A204.1 (cell line): ENCODE measurements around the gene MRPS10.
"Not testable (repeated sequence)": the region's sequence is repeated elsewhere in the genome, so short reads cannot be mapped to it uniquely, and the experiment has no call there.

Source experiments
- FAIRE-seq: peaks from 2 replicates; lab custom pipeline; 2012; peaks lifted over from hg19 to GRCh38; lab: Jason Lieb, UNC

MRPS10 gene

GRCh38 chr6:42207559-42207958, 10.1 kb downstream of the MRPS10 start:
- FAIRE-seq = not testable (repeated sequence)

GRCh38 chr6:42204768-42205282, 12.8 kb downstream of the MRPS10 start:
- no peak for FAIRE-seq

- FAIRE-seq = no peak
Observed at GRCh38 chr6:42203183-42203582, 14.5 kb downstream of the MRPS10 start.

- FAIRE-seq = not testable (repeated sequence)
Observed at GRCh38 chr6:42202131-42202915, 15.3 kb downstream of the MRPS10 start.

DNA sequence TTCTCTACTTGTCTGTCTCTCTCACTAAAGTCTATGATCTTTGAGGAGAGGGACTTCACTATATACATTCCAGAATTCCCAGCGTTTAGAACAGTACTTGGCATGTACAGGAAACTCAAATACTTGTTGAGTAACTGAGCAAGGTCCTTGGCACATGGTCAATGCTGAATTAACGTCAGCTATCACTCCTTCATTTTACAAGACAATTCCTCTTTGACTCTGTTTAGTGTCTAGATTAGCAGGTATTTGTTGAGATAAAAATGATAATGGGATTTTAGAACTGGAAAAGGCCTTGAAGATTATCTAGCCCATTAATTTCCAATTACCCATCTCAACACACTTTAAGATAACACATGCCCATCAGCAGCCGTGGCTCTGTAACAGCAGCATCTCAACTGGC, 16.3 kb downstream of the MRPS10 start:
- FAIRE-seq = no peak

DNA sequence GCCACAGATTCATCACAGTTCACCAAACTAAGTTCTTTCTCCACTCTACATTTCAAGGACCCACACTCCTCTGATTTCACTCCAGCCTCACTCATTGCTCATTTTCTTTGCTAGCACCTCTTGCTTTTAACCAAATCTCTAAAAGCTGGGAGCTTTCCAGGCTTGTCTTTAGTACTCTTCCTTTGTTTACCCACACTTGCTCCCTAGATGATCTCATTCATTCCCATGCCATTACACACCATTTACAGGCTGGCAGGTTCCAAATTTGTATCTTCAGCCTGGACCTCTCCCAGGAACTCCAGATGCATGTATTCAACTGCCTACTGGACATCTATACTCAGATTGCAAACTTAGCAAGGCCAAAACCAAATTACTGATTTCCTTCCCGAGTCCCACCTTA, 17.6 kb downstream of the MRPS10 start:
- FAIRE-seq = no peak

GRCh38 chr6:42199106-42199981, 18.3 kb downstream of the MRPS10 start:
- FAIRE-seq = no peak

- no peak for FAIRE-seq
Observed at GRCh38 chr6:42197555-42198362, 19.9 kb downstream of the MRPS10 start.

GRCh38 chr6:42195415-42195814, 22.2 kb downstream of the MRPS10 start:
- FAIRE-seq = no peak

GRCh38 chr6:42194056-42194455, 23.6 kb downstream of the MRPS10 start:
- no peak for FAIRE-seq

DNA sequence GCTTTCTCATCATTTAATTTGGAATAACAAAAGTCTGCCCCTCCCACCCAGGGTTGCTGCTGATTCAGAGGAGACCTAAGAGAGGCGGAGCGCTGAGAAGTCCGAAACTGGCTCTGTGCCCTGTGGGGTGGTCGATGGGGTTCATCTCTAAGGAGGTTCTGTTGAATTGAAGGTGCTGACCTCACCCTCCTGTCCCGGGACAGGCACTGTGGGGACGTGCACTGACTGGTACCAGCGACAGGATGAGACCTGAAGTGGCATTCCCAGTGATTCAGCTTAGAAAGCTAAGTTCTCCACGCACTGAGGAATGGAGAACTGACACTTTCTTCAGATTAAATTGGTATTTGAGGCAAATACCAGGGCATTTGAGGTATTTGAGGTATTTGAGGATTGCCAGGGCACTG, 24.2 kb downstream of the MRPS10 start:
- FAIRE-seq = no peak

DNA sequence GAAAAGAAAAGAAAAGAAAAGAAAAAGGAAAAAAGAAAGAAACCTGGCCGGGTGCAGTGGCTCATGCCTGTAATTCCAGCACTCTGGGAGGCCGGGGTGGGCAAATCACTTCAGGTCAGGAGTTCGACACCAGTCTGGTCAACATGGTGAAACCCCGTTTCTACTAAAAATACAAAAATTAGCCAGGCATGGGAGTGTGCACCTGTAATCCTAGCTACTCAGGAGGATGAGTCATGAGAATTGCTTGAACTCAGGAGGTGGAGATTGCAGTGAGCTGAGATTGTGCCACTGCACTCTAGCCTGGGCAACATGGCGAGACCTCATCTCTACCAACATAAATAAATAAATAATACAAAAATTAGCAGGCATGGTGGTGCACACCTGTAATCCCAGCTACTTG, 25.3 kb downstream of the MRPS10 start:
- not testable (repeated sequence) for FAIRE-seq

DNA sequence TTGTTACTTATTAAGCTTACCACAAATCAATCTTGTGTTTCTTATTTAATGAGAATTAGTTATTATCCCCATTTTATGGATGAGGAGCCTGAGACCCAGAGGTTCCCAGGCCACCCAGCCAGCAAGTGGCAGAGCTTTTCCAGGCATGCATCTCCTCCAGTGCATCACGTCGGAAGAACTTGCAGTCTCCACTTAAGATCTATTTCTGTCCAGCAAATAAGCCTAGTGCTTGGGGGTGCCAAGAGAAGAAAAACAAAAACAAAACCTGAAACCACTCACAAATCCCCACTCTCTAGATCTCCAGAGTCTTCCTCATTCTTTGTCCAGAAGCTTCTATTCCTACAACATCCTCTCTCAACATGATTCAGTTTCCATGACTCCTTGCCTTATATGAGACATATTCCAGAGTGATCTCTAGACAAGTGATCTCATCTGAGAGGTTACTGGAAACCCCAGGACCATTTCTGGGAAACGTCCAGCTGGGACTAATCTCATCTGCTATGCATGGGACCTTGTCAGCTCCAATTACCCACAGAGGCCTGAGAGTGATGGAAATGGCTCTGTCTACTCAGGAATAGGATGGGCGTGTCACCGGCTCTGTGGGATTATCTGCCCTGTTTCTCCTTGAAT, 27.0 kb downstream of the MRPS10 start:
- no peak for FAIRE-seq

DNA sequence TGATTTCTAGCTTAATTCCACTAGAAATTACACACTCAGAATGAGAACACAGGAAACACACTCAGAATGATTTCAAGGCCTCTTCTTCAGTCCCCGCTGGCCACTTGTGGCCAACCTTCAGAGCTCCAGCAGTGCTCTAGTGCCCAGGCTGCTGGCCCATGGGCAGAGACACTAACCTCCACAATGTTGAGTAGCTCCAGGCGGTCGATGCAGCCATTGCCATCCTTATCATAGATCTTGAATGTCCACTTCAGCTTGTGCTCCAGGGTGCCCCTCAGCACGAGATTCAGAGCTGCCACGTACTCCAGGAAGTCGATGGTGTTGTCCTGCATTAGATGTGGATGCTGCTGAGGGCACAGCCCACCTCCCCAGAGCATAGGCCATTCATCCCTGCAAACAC, 29.3 kb downstream of the MRPS10 start:
- no peak for FAIRE-seq

DNA sequence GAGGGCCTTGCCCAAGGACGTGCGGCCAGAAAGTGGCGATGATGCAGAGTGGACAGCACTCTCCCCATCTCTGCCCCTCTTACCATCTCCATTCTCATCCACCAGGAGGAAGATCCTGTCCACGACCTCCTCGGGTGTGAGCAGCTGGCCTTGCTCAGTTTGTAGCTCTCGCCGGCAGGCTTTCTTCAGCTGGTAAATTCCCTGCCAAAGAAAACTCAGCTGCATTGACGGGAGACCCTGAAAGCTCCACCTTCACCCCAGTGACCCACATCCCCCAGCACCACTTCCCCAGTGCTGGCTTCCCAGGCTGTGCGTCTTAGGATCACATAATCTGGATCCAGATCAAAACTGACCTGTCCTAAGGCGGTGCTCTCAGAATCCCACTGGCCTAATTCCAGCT, 32.1 kb downstream of the MRPS10 start:
- FAIRE-seq = no peak

DNA sequence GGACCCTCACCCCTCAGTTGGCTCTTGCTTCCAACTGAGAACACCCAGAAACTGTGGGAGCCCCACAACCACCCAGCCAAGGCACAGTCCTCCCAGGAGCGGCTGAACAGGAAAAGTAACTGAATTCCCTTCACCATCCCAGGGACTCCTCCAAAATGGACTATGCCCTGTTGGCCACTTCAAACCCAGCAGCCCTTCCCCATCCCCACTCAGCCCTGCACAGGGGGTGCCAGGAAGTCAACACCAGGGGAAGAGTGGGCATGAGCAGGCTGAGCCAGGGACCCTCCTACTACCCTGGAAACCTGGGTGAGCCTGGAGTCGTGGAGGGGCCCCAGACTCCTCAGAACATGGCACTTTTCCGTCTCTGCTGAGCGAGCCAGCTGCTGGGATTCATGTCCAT, 33.2 kb downstream of the MRPS10 start:
- FAIRE-seq = no peak

GRCh38 chr6:42182101-42182500, 35.6 kb downstream of the MRPS10 start:
- no peak for FAIRE-seq

- no peak for FAIRE-seq
Observed at GRCh38 chr6:42179945-42180313, 37.7 kb downstream of the MRPS10 start.

- FAIRE-seq = no peak
Observed at GRCh38 chr6:42179261-42179944, 38.3 kb downstream of the MRPS10 start.

GRCh38 chr6:42177514-42178364, 39.9 kb downstream of the MRPS10 start:
- FAIRE-seq = no peak
